Natural killer cell (primary cell): ENCODE results near the gene RYR2. TPM values are rescaled to one million over a fixed set of nuclear protein-coding genes. Genes with fewer than 3 reads are reported as not detected.

ENCODE experiments used
- ATAC-seq, 3 donors: fragments of 150-1000 bp in 2 of 3; fragments of 200-7000 bp in 1 of 3; cut with Tn5 transposase; 1 replicate in 1 of 3; 2 replicates in 2 of 3; pipeline ENCODE4 v1.10.0; 2021; ENCODE audit warnings: mild to moderate bottlenecking in 2 of 3, moderate library complexity in 2 of 3
- DNase-seq, 2 donors: peaks; one replicate each; pipeline versions ENCODE4 v3.0.0 to v3.0.0-alpha.2; 2013 to 2021; ENCODE audit warnings: mixed read lengths in 1 of 2
- H3K27ac ChIP-seq: one replicate; pipeline ENCODE4 v1.5.1; 2013; ENCODE audit warnings: mild to moderate bottlenecking, low read length
- H3K27me3 ChIP-seq: one replicate; pipeline ENCODE4 v1.6.1; 2013; ENCODE audit warnings: low read length; ENCODE audit not compliant: control insufficient read depth, insufficient read depth
- H3K36me3 ChIP-seq: one replicate; pipeline ENCODE4 v1.6.1; 2013; ENCODE audit warnings: low read length; ENCODE audit not compliant: control insufficient read depth, insufficient read depth
- H3K4me1 ChIP-seq: one replicate; pipeline ENCODE4 v1.6.1; 2013; ENCODE audit warnings: low read length; ENCODE audit not compliant: control insufficient read depth, insufficient read depth
- H3K4me3 ChIP-seq: one replicate; pipeline ENCODE4 v1.5.1; 2013; ENCODE audit warnings: low read length
- H3K9me3 ChIP-seq: one replicate; pipeline ENCODE4 v1.6.1; 2013; ENCODE audit warnings: low read length; ENCODE audit not compliant: control insufficient read depth, insufficient read depth
- H3K27ac Mint-ChIP-seq, 2 donors: one replicate each; pipeline ENCODE4 v1.8.0; 2022; ENCODE audit warnings: mild to moderate bottlenecking in 2 of 2, mixed read lengths in 2 of 2, moderate library complexity in 1 of 2
- H3K27me3 Mint-ChIP-seq, 2 donors: one replicate each; pipeline ENCODE4 v1.8.0; 2022; ENCODE audit warnings: low read depth in 2 of 2, mixed read lengths in 2 of 2
- H3K36me3 Mint-ChIP-seq: one replicate; pipeline ENCODE4 v1.8.0; 2022; ENCODE audit warnings: mixed read lengths
- H3K4me1 Mint-ChIP-seq, 2 donors: one replicate each; pipeline ENCODE4 v1.8.0; 2022; ENCODE audit warnings: mixed read lengths in 2 of 2
- H3K4me3 Mint-ChIP-seq: one replicate; pipeline ENCODE4 v1.8.0; 2022; ENCODE audit warnings: mild to moderate bottlenecking, moderate library complexity, mixed read lengths
- H3K9me3 Mint-ChIP-seq, 2 donors: one replicate each; pipeline ENCODE4 v1.8.0; 2022; ENCODE audit warnings: mixed read lengths in 2 of 2
- WGBS: methylation state at CpG from one replicate; pipeline ENCODE4 v1.1.7; 2013; ENCODE audit warnings: missing lambda C conversion rate; ENCODE audit not compliant: insufficient coverage; 5-methylcytosine and 5-hydroxymethylcytosine counted together
- intact Hi-C: fragments of 100-400 bp; cut with micrococcal nuclease; formaldehyde crosslinking; loops from one replicate; pipeline ENCODE4 v1.14.2; 2022
- total RNA-seq, 4 donors: library from RNA; stranded (reverse); fragments of 120-200 nt in 1 of 4; gene quantifications; one replicate each; pipeline versions ENCODE4 v1.2.3 to v1.2.4, GENCODE V29; 2013 to 2022
- TF ChIP-seq, protein P1 (sequence below): fragments of 200-600 bp; IDR thresholded peaks from one replicate; pipeline ENCODE4 v1.8.0; 2022; ENCODE audit warnings: antibody characterized with exemption

The RYR2 gene
- total RNA-seq, 3 donors from 2014 or later (not counting 1 experiment from before 2014, with no cell fraction given) = 0.13 to 1.2 (median 0.38) TPM

DNA sequence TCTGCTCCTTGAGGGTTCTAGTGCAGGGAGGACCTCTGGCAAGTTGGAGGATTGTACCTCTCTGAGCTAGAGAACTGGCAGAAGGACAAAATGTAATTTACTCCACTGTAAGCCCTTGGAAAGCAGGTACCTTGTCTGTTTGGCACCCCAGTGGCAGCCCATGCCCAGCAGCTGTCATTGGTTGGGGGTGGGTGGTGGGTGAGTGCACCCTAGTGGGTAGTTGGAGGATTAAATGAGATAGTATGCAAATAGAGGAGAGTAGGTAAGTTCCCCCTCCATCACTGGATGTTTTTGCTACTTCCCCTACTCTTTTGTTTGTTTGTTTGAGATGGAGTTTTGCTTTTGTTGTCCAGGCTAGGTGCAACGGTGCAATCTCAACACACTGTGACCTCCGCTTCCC, 69.8 kb downstream of the RYR2 start:
- no peaks in the 10 kb centered on the region for H3K27me3 Mint-ChIP-seq
- no peak overlapping the region for H3K27ac ChIP-seq
- no peak overlapping the region for H3K4me3 Mint-ChIP-seq
- H3K9me3 ChIP-seq = no peaks in the 10 kb centered on the region
- H3K9me3 Mint-ChIP-seq = peaks cover under 1 to 3% of the 10 kb centered on the region in 2 donors
- no peak overlapping the region for H3K4me3 ChIP-seq
- no peaks in the 10 kb centered on the region for H3K4me1 Mint-ChIP-seq
- H3K36me3 ChIP-seq = no peaks in the 10 kb centered on the region
- DNase-seq (no peak), ATAC-seq (no peak)
- TF ChIP-seq, protein P1, sequence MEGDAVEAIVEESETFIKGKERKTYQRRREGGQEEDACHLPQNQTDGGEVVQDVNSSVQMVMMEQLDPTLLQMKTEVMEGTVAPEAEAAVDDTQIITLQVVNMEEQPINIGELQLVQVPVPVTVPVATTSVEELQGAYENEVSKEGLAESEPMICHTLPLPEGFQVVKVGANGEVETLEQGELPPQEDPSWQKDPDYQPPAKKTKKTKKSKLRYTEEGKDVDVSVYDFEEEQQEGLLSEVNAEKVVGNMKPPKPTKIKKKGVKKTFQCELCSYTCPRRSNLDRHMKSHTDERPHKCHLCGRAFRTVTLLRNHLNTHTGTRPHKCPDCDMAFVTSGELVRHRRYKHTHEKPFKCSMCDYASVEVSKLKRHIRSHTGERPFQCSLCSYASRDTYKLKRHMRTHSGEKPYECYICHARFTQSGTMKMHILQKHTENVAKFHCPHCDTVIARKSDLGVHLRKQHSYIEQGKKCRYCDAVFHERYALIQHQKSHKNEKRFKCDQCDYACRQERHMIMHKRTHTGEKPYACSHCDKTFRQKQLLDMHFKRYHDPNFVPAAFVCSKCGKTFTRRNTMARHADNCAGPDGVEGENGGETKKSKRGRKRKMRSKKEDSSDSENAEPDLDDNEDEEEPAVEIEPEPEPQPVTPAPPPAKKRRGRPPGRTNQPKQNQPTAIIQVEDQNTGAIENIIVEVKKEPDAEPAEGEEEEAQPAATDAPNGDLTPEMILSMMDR = no peak
- H3K27ac Mint-ChIP-seq = no peak overlapping the region
- H3K4me1 ChIP-seq = no peaks in the 10 kb centered on the region
- no peaks in the 10 kb centered on the region for H3K36me3 Mint-ChIP-seq
- 50% methylated on average over 2 of the region's 2 CpGs for WGBS
- intact Hi-C loops = no loop called here
- H3K27me3 ChIP-seq = no peaks in the 10 kb centered on the region

DNA sequence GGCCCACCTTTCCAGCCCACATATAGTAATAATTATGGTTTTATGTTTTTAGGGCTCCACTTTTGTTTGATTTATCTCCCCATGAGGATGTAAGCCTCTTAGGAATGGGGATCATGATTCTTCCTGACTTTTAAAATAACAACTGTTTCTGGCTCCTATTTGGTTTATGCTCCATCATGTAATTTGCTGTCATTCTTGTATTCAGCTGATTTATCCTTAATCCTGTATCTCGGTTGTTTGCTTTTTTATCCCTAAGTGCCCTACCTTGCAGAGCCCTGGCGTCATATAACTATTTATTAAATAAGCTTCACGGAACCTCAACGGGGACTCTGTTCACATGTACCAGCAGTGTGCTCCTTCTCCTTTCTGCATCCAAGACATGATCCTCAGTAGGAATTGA, 70.7 kb downstream of the RYR2 start:
- H3K36me3 Mint-ChIP-seq = no peaks in the 10 kb centered on the region
- H3K27me3 Mint-ChIP-seq = no peaks in the 10 kb centered on the region
- intact Hi-C loops = no loop called here
- H3K4me3 Mint-ChIP-seq = no peak overlapping the region
- Histone ChIP-seq H3K4me1 (no peaks in the 10 kb centered on the region), H3K4me3 (no peak overlapping the region), H3K36me3 (no peaks in the 10 kb centered on the region), H3K9me3 (no peaks in the 10 kb centered on the region), H3K27me3 (no peaks in the 10 kb centered on the region), H3K27ac (no peak overlapping the region)
- no peak overlapping the region for H3K27ac Mint-ChIP-seq
- TF ChIP-seq, protein P1 = no peak
- DNase-seq (no peak), ATAC-seq (no peak)
- WGBS = 93% methylated on average over 4 of the region's 4 CpGs
- no peaks in the 10 kb centered on the region for H3K4me1 Mint-ChIP-seq
- peaks cover 2 to 5% of the 10 kb centered on the region in 2 donors for H3K9me3 Mint-ChIP-seq

- Mint-ChIP-seq H3K9me3 (peaks cover 2 to 6% of the 10 kb centered on the region in 2 donors), H3K27ac (no peak overlapping the region), H3K36me3 (no peaks in the 10 kb centered on the region), H3K27me3 (no peaks in the 10 kb centered on the region), H3K4me1 (no peaks in the 10 kb centered on the region), H3K4me3 (no peak overlapping the region)
- H3K9me3 ChIP-seq = no peaks in the 10 kb centered on the region
- H3K27me3 ChIP-seq = no peaks in the 10 kb centered on the region
- H3K4me3 ChIP-seq = no peak overlapping the region
- no peak overlapping the region for H3K27ac ChIP-seq
- intact Hi-C loops = no loop called here
- DNase-seq = no peak
- H3K4me1 ChIP-seq = no peaks in the 10 kb centered on the region
- 81% methylated on average over 5 of the region's 6 CpGs for WGBS
- H3K36me3 ChIP-seq = no peaks in the 10 kb centered on the region
- no peak for ATAC-seq
- TF ChIP-seq, protein P1 = no peak
These were observed 73.1 kb downstream of the RYR2 start for GRCh38 chr1:237115035-237115434.

DNA sequence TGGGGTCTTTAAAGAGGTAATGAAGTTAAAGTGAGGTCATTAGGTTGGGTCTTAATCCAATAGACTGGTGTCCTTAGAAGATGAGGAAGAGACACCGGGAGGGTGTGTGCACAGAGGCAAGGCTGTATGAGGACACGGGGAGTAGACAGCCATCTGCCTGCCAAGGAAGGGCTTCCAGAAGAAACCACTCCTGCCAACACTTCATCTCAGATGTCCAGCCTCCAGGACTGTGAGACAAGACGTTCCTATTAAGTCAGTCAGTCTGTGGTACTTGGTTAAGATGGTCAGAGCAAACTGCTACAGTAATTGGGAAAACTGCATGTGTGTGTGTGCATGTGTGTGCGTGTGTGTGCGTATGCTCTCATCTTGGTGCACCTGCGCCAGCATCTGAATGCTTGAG, 77.1 kb downstream of the RYR2 start:
- Histone ChIP-seq H3K4me1 (no peaks in the 10 kb centered on the region), H3K4me3 (no peak overlapping the region), H3K27me3 (no peaks in the 10 kb centered on the region), H3K27ac (no peak overlapping the region), H3K9me3 (no peaks in the 10 kb centered on the region), H3K36me3 (no peaks in the 10 kb centered on the region)
- H3K36me3 Mint-ChIP-seq = no peaks in the 10 kb centered on the region
- ATAC-seq = no peak
- TF ChIP-seq, protein P1 = no peak
- H3K9me3 Mint-ChIP-seq = peaks cover 2 to 3% of the 10 kb centered on the region in 2 donors
- intact Hi-C loops = no loop called here
- H3K4me1 Mint-ChIP-seq = no peaks in the 10 kb centered on the region
- WGBS = 88% methylated on average over 6 of the region's 6 CpGs
- no peak overlapping the region for H3K27ac Mint-ChIP-seq
- no peaks in the 10 kb centered on the region for H3K27me3 Mint-ChIP-seq
- DNase-seq = no peak
- H3K4me3 Mint-ChIP-seq = no peak overlapping the region
